ENCODE measurements around the gene ZDHHC12.

- no peak for TF ChIP-seq FOXA1 (IDR thresholded peaks at IDR 0.05)
- no peak for TF ChIP-seq CTCF (IDR thresholded peaks at IDR 0.05; ENCODE audit: low read depth, low read length, missing input control)
- no peak for TF ChIP-seq RAD21 (IDR thresholded peaks at IDR 0.05)
- TF ChIP-seq REST (IDR thresholded peaks at IDR 0.05) = no peak
- TF ChIP-seq GABPA (IDR thresholded peaks at IDR 0.05 in 1 of 2, conservative IDR thresholded peaks at IDR 0.05 in 1 of 2) = no peak
- no peak for TF ChIP-seq SP1 (IDR thresholded peaks at IDR 0.05)
- TF ChIP-seq NR2F2 (IDR thresholded peaks at IDR 0.05) = no peak
- no peak for TF ChIP-seq MAX (IDR thresholded peaks at IDR 0.05)
- TF ChIP-seq EGR1 (IDR thresholded peaks at IDR 0.05; ENCODE audit: low read depth in 2 of 2) = no peak
These were observed 48.5 kb downstream of the ZDHHC12 start for GRCh38 chr9:128675382-128675781.

Measured in liver (tissue), 3 donors.